GM10847 (cell line): ENCODE results near the gene POFUT2.

Experiments
- POLR2A ChIP-seq: IDR thresholded peaks from 2 replicates; pipeline ENCODE4 v1.6.1; 2011; ENCODE audit not compliant: insufficient read length; ENCODE audit errors: extremely low read depth

The POFUT2 gene

GRCh38 chr21:45295576-45296365 lies 8.1 kb upstream of the POFUT2 start:
- no peak for TF ChIP-seq POLR2A

GRCh38 chr21:45294509-45295291 lies 7.0 kb upstream of the POFUT2 start:
- TF ChIP-seq POLR2A: no peak

- no peak for TF ChIP-seq POLR2A
Measured at GRCh38 chr21:45293726-45294401, 6.2 kb upstream of the POFUT2 start.

- TF ChIP-seq POLR2A: no peak
Measured at GRCh38 chr21:45293220-45293725, 5.6 kb upstream of the POFUT2 start.

GRCh38 chr21:45292399-45293219 lies 4.9 kb upstream of the POFUT2 start:
- TF ChIP-seq POLR2A: no peak

GRCh38 chr21:45291613-45292398 lies 4.1 kb upstream of the POFUT2 start:
- TF ChIP-seq POLR2A: no peak

- no peak for TF ChIP-seq POLR2A
Measured at GRCh38 chr21:45290948-45291612, 3.4 kb upstream of the POFUT2 start.

- TF ChIP-seq POLR2A: no peak
Measured at GRCh38 chr21:45289655-45290515, 2.2 kb upstream of the POFUT2 start.

- no peak for TF ChIP-seq POLR2A
Measured at GRCh38 chr21:45289134-45289533, 1.4 kb upstream of the POFUT2 start.

GRCh38 chr21:45288441-45288841 lies 746 bp upstream of the POFUT2 start:
- no peak for TF ChIP-seq POLR2A

- TF ChIP-seq POLR2A: no peak
Measured at GRCh38 chr21:45286671-45287437, 841 bp downstream of the POFUT2 start.
